Cardiac fibroblast (primary cell): ENCODE results near the gene LUC7L.

Source experiments
- DNase-seq, 2 donors: peaks; one replicate each; pipeline versions ENCODE4 v3.0.0 to v3.0.0-alpha.2; 2010; ENCODE audit warnings: low read depth in 2 of 2
- H3K4me3 ChIP-seq, 2 donors: replicated peaks in 1 of 2; 1 replicate in 1 of 2; 2 replicates in 1 of 2; pipeline ENCODE4 v1.5.1; 2011; ENCODE audit warnings: low read depth in 2 of 2, low read length in 2 of 2, mild to moderate bottlenecking in 2 of 2, moderate library complexity in 1 of 2
- CTCF ChIP-seq: IDR thresholded peaks from one replicate; pipeline ENCODE4 v1.5.1; 2011; ENCODE audit warnings: low read depth, mild to moderate bottlenecking, low read length, inconsistent platforms

The LUC7L gene

GRCh38 chr16:266258-267164 lies 37.3 kb upstream of the LUC7L start:
- DNase-seq, result no peak
- no peak overlapping the region for H3K4me3 ChIP-seq
- TF ChIP-seq CTCF, result no peak

- no peak overlapping the region for H3K4me3 ChIP-seq
- no peak for TF ChIP-seq CTCF
- DNase-seq, result no peak
These were observed 36.5 kb upstream of the LUC7L start for GRCh38 chr16:265711-266110.

GRCh38 chr16:265002-265529 lies 35.8 kb upstream of the LUC7L start:
- no peak overlapping the region for H3K4me3 ChIP-seq
- DNase-seq, result no peak
- TF ChIP-seq CTCF, result no peak

GRCh38 chr16:264440-264951 lies 35.2 kb upstream of the LUC7L start:
- no peak overlapping the region for H3K4me3 ChIP-seq
- no peak for TF ChIP-seq CTCF
- DNase-seq, result no peak

- no peak for TF ChIP-seq CTCF
- no peak overlapping the region for H3K4me3 ChIP-seq
- DNase-seq, result no peak
These were observed 34.7 kb upstream of the LUC7L start for GRCh38 chr16:263944-264343.

- DNase-seq, result no peak
- no peak for TF ChIP-seq CTCF
- H3K4me3 ChIP-seq, result no peak overlapping the region
These were observed 34.0 kb upstream of the LUC7L start for GRCh38 chr16:263182-263774.
